DOHH2 (cell line): ENCODE data around the gene BCAS1.

Source experiments
- H3F3A ChIP-seq: fragments of 200-600 bp; sonication (generic), shearing (Covaris generic); 2 replicates; pipeline ENCODE4 v1.6.0; 2016; ENCODE audit warnings: antibody characterized with exemption, mild to moderate bottlenecking; ENCODE audit not compliant: control insufficient read depth, insufficient read depth
- H3K27ac ChIP-seq: fragments of 200-600 bp; sonication (generic); 2 replicates; pipeline ENCODE4 v1.5.1; 2014; ENCODE audit warnings: low read depth, mild to moderate bottlenecking, low read length, moderate library complexity
- H3K27me3 ChIP-seq: fragments of 200-600 bp; sonication (generic); 2 replicates; pipeline ENCODE4 v1.6.1; 2014; ENCODE audit warnings: mild to moderate bottlenecking, low read length, mixed read lengths; ENCODE audit not compliant: control insufficient read depth
- H3K36me3 ChIP-seq: fragments of 200-600 bp; sonication (generic); 2 replicates; pipeline ENCODE4 v1.6.1; 2014; ENCODE audit warnings: mild to moderate bottlenecking, low read length, moderate library complexity, mixed read lengths; ENCODE audit not compliant: control insufficient read depth
- H3K4me1 ChIP-seq: fragments of 200-600 bp; sonication (generic); 2 replicates; pipeline ENCODE4 v1.6.1; 2014; ENCODE audit warnings: mild to moderate bottlenecking, low read length, mixed read lengths; ENCODE audit not compliant: control insufficient read depth
- H3K4me2 ChIP-seq: fragments of 200-600 bp; sonication (generic); 2 replicates; pipeline ENCODE4 v1.6.0; 2014; ENCODE audit warnings: mild to moderate bottlenecking, low read length, moderate library complexity
- H3K4me3 ChIP-seq: fragments of 200-600 bp; sonication (generic); 2 replicates; pipeline ENCODE4 v1.5.1; 2014; ENCODE audit warnings: mild to moderate bottlenecking, low read length, mixed read lengths
- H3K79me2 ChIP-seq: fragments of 200-600 bp; sonication (generic); 2 replicates; pipeline ENCODE4 v1.6.1; 2014; ENCODE audit warnings: mild to moderate bottlenecking, low read length, mixed read lengths; ENCODE audit not compliant: control insufficient read depth
- H3K9me2 ChIP-seq: fragments of 200-600 bp; sonication (generic); replicated peaks from 2 replicates; pipeline ENCODE4 v1.6.1; 2014; ENCODE audit warnings: mild to moderate bottlenecking, low read length, mixed read lengths; ENCODE audit not compliant: control insufficient read depth
- H3K9me3 ChIP-seq: fragments of 200-600 bp; sonication (generic); 2 replicates; pipeline ENCODE4 v1.6.1; 2014; ENCODE audit warnings: antibody characterized with exemption, low read length, mixed read lengths; ENCODE audit not compliant: control insufficient read depth, insufficient read depth
- H4K20me1 ChIP-seq: fragments of 200-600 bp; sonication (generic); 2 replicates; pipeline ENCODE4 v1.6.0; 2014; ENCODE audit warnings: low read depth, mild to moderate bottlenecking, antibody characterized with exemption, low read length, moderate library complexity; ENCODE audit not compliant: control insufficient read depth, insufficient read depth
- EZH2phosphoT487 ChIP-seq: fragments of 200-600 bp; sonication (generic); IDR thresholded peaks from 2 replicates; pipeline ENCODE4 v1.6.1; 2017; ENCODE audit warnings: borderline replicate concordance, mild to moderate bottlenecking, antibody characterized with exemption, low read length, moderate library complexity, mixed read lengths
- TF ChIP-seq, protein P1 (sequence below): fragments of 200-600 bp; sonication (generic); IDR thresholded peaks from one replicate; pipeline ENCODE4 v1.5.1; 2014; ENCODE audit warnings: antibody characterized with exemption, mild to moderate bottlenecking, low read depth, low read length; ENCODE audit not compliant: poor library complexity, severe bottlenecking

BCAS1 gene

DNA sequence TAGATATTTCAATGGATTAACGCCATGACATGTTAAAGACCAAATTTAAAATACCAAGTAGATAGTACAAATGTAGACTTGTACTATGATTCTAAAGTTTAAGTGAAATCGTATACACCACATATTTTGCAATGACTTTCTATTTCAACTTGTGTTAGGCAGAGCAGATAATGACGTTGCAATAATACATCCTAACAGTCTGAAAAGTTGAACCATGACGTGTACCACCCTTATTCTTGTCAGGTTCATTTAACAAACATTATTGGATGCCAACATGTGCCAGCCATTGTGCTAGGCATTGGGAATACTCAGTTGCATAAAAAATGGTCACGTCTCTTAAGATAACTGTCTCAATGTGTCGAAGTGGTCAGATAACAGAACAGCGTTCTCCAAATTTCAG lies 50.0 kb downstream of the BCAS1 start:
- H4K20me1 ChIP-seq, result no peaks in the 10 kb centered on the region
- H3K36me3 ChIP-seq, result no peaks in the 10 kb centered on the region
- peaks cover 49% of the 10 kb centered on the region for H3K27me3 ChIP-seq
- peaks cover 21% of the 10 kb centered on the region for H3K4me1 ChIP-seq
- no peak overlapping the region for H3K4me3 ChIP-seq
- H3K4me2 ChIP-seq, result no peak overlapping the region
- TF ChIP-seq EZH2phosphoT487, result no peak
- TF ChIP-seq, protein P1, sequence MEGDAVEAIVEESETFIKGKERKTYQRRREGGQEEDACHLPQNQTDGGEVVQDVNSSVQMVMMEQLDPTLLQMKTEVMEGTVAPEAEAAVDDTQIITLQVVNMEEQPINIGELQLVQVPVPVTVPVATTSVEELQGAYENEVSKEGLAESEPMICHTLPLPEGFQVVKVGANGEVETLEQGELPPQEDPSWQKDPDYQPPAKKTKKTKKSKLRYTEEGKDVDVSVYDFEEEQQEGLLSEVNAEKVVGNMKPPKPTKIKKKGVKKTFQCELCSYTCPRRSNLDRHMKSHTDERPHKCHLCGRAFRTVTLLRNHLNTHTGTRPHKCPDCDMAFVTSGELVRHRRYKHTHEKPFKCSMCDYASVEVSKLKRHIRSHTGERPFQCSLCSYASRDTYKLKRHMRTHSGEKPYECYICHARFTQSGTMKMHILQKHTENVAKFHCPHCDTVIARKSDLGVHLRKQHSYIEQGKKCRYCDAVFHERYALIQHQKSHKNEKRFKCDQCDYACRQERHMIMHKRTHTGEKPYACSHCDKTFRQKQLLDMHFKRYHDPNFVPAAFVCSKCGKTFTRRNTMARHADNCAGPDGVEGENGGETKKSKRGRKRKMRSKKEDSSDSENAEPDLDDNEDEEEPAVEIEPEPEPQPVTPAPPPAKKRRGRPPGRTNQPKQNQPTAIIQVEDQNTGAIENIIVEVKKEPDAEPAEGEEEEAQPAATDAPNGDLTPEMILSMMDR, result no peak
- H3K9me3 ChIP-seq, result no peaks in the 10 kb centered on the region
- H3K9me2 ChIP-seq, result no peaks in the 10 kb centered on the region
- H3F3A ChIP-seq, result peaks cover 6% of the 10 kb centered on the region
- no peak overlapping the region for H3K27ac ChIP-seq
- no peaks in the 10 kb centered on the region for H3K79me2 ChIP-seq

DNA sequence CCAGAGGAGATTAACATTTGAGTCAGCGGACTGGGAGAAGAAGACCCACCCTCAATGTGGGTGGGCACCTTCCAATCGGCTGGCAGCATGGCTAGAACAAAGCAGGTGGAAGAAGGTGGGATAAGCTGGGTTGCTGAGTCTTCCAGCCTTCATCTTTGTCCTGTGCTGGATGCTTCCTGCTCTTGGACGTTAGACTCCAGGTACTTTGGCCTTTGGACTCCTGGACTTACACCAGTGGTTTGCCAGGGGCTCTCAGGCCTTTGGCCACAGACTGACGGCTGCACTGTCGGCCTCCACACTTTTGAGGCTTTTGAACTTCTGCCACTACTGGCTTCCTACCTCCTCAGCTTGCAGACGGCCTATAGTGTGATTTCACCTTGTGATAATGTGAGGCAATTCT lies 50.8 kb downstream of the BCAS1 start:
- Histone ChIP-seq H3K4me1 (peaks cover 21% of the 10 kb centered on the region), H3K4me2 (no peak overlapping the region), H3K79me2 (no peaks in the 10 kb centered on the region), H3K4me3 (no peak overlapping the region), H3K27me3 (peaks cover 49% of the 10 kb centered on the region), H3K9me2 (no peaks in the 10 kb centered on the region), H4K20me1 (no peaks in the 10 kb centered on the region), H3K9me3 (no peaks in the 10 kb centered on the region), H3K27ac (no peak overlapping the region), H3K36me3 (no peaks in the 10 kb centered on the region), H3F3A (peaks cover 6% of the 10 kb centered on the region)
- TF ChIP-seq, protein P1, result no peak

DNA sequence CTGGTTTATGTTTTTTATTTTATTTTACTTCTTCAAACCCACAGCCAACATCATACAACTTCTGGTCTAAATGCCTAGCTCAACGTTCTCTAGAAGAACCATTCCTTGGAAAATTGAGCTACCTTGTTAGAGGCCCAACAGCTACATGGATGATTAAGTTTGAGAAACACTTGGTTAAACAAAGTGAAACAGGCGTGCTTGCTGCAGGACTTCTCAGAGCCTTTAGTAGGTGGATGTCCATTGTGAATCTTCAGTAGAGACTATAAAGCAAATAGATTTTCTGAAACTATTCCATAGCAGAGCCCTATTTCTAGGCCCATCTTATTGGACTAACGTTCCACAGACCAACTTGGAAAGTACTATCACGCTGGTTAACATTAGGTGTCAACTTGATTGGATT lies 51.3 kb downstream of the BCAS1 start:
- Histone ChIP-seq H3K9me2 (no peaks in the 10 kb centered on the region), H3K9me3 (no peaks in the 10 kb centered on the region), H3K4me1 (peaks cover 21% of the 10 kb centered on the region), H3K27me3 (peaks cover 46% of the 10 kb centered on the region), H4K20me1 (no peaks in the 10 kb centered on the region), H3K4me2 (no peak overlapping the region), H3K4me3 (no peak overlapping the region), H3K36me3 (no peaks in the 10 kb centered on the region), H3K27ac (no peak overlapping the region), H3K79me2 (no peaks in the 10 kb centered on the region), H3F3A (peaks cover 6% of the 10 kb centered on the region)
- TF ChIP-seq EZH2phosphoT487, result no peak
- TF ChIP-seq, protein P1, result no peak

GRCh38 chr20:54017846-54018245 lies 52.5 kb downstream of the BCAS1 start:
- H3K4me1 ChIP-seq, result peaks cover 21% of the 10 kb centered on the region
- H3K27me3 ChIP-seq, result peaks cover 52% of the 10 kb centered on the region
- H3K79me2 ChIP-seq, result no peaks in the 10 kb centered on the region
- peaks cover 6% of the 10 kb centered on the region for H3F3A ChIP-seq
- peak overlapping the region; percentile 20 for H3K4me2 ChIP-seq
- no peaks in the 10 kb centered on the region for H3K36me3 ChIP-seq
- H3K27ac ChIP-seq, result no peak overlapping the region
- no peak for TF ChIP-seq EZH2phosphoT487
- TF ChIP-seq, protein P1, result no peak
- no peak overlapping the region for H3K4me3 ChIP-seq
- no peaks in the 10 kb centered on the region for H3K9me2 ChIP-seq
- no peaks in the 10 kb centered on the region for H3K9me3 ChIP-seq
- no peaks in the 10 kb centered on the region for H4K20me1 ChIP-seq
